ENCODE data around the gene TNIK.

GRCh38 chr3:171269542-171269941, 190.7 kb downstream of the TNIK start:
- TF ChIP-seq CTCF (conservative IDR thresholded peaks at IDR 0.05) = no peak
- no peak for TF ChIP-seq ZFX (IDR thresholded peaks at IDR 0.05)
